HG03571 (cell line): ENCODE data around the gene SLC25A3.
"Not testable (repeated sequence)": the region's sequence is repeated elsewhere in the genome, so short reads cannot be mapped to it uniquely, and the experiment has no call there.

ENCODE experiments used
- ATAC-seq: cut with Tn5 transposase; IDR thresholded peaks from one replicate; pipeline ENCODE4 v1.9.1; 2021; ENCODE audit not compliant: unreplicated experiment

SLC25A3 gene

GRCh38 chr12:98594050-98594835 is 757 bp downstream of the SLC25A3 start:
- ATAC-seq = peak; percentile 11

- no peak for ATAC-seq
Measured at GRCh38 chr12:98595243-98595988, 1.9 kb downstream of the SLC25A3 start.

GRCh38 chr12:98597313-98597712 is 3.8 kb downstream of the SLC25A3 start:
- not testable (repeated sequence) for ATAC-seq

GRCh38 chr12:98601924-98602323 is 8.4 kb downstream of the SLC25A3 start:
- ATAC-seq = no peak

- no peak for ATAC-seq
Measured at GRCh38 chr12:98606359-98606988, 13.0 kb downstream of the SLC25A3 start.

GRCh38 chr12:98610596-98610995 is 17.1 kb downstream of the SLC25A3 start:
- ATAC-seq = no peak

GRCh38 chr12:98612696-98613334 is 19.3 kb downstream of the SLC25A3 start:
- peak; percentile 90 for ATAC-seq

- ATAC-seq = no peak
Measured at GRCh38 chr12:98618952-98619351, 25.5 kb downstream of the SLC25A3 start.

GRCh38 chr12:98635657-98636323 is 42.3 kb downstream of the SLC25A3 start:
- peak; percentile 85 for ATAC-seq

GRCh38 chr12:98637068-98637467 is 43.6 kb downstream of the SLC25A3 start:
- no peak for ATAC-seq

GRCh38 chr12:98638009-98638408 is 44.5 kb downstream of the SLC25A3 start:
- no peak for ATAC-seq

GRCh38 chr12:98639491-98639890 is 46.0 kb downstream of the SLC25A3 start:
- ATAC-seq = no peak

- ATAC-seq = not testable (repeated sequence)
Measured at GRCh38 chr12:98642801-98643200, 49.3 kb downstream of the SLC25A3 start.

GRCh38 chr12:98644433-98644711 is 50.9 kb downstream of the SLC25A3 start:
- ATAC-seq = peak; percentile 15

- ATAC-seq = peak; percentile 83
Measured at GRCh38 chr12:98644712-98645571, 51.5 kb downstream of the SLC25A3 start, which contains the start of the genes APAF1 and IKBIP. Gene APAF1 (plus strand): TSS chr12:98645290. CDS start chr12:98648360, 3,070 bp downstream. Gene IKBIP (minus strand): TSS chr12:98644788. CDS start chr12:98644701, 87 bp downstream.

GRCh38 chr12:98645572-98646067 is 52.1 kb downstream of the SLC25A3 start:
- ATAC-seq = peak; percentile 0

GRCh38 chr12:98646294-98647090 is 53.0 kb downstream of the SLC25A3 start:
- ATAC-seq = no peak

GRCh38 chr12:98651328-98651727 is 57.8 kb downstream of the SLC25A3 start:
- no peak for ATAC-seq
